ENCODE measurements around the gene MFSD12.

GRCh38 chr19:3593156-3593555 is 35.8 kb upstream of the MFSD12 start:
- no peak for TF ChIP-seq EZH2 (IDR thresholded peaks at IDR 0.05; ENCODE audit: insufficient read depth, low read length)
- TF ChIP-seq, protein P1, sequence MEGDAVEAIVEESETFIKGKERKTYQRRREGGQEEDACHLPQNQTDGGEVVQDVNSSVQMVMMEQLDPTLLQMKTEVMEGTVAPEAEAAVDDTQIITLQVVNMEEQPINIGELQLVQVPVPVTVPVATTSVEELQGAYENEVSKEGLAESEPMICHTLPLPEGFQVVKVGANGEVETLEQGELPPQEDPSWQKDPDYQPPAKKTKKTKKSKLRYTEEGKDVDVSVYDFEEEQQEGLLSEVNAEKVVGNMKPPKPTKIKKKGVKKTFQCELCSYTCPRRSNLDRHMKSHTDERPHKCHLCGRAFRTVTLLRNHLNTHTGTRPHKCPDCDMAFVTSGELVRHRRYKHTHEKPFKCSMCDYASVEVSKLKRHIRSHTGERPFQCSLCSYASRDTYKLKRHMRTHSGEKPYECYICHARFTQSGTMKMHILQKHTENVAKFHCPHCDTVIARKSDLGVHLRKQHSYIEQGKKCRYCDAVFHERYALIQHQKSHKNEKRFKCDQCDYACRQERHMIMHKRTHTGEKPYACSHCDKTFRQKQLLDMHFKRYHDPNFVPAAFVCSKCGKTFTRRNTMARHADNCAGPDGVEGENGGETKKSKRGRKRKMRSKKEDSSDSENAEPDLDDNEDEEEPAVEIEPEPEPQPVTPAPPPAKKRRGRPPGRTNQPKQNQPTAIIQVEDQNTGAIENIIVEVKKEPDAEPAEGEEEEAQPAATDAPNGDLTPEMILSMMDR (IDR thresholded peaks at IDR 0.05; ENCODE audit: insufficient read depth, low read depth, low read length): no peak

Measured in astrocyte (in vitro differentiated cells and primary cell).